NCI-H69 (cell line): ENCODE measurements around the gene SESN1.
"Not testable (repeated sequence)": the region's sequence is repeated elsewhere in the genome, so short reads cannot be mapped to it uniquely, and the experiment has no call there.

ENCODE experiments used
- DNase-seq: peaks from one replicate; lab custom pipeline; 2025; lab: John Stamatoyannopoulos, UW

SESN1 gene

DNA sequence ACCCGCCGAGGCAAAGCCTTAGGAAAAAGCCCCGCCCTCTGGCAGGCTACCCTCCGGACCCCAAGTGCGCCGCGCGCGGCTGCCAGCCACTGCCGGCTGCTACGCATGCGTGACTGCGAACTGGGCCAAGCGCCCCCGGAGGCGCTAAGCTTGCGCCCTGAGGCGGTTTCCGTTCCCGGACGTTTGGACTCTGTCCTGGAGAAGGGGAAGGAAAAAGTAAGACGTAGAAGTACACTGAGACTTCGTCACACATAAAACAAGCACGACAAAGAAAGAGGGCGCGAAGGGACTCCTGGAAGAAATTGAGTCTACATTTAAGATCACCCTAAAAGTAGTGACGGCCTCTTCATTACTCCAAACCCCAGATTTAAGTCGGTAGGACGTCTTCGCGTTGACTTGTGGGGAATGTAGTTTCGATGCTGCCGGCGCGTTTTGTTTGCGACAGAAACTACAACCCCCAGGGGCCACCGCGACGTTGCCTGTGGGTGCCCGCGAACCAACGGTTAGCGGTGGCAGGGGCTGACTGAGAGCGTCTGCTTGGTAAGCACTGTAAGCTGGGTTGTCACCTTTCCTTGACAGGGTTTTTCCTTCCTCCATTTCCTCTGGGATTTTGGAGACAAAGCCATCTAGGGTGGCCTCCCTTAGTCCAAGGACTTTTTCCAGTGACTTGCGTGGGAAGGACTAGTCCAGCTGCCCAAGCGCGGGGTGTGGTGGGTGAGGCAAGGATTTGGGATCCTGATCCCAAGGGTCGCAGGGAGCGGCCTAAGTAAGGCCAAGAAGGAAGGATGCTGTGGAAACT lies 589 bp upstream of the SESN1 start, which contains the start of gene CEP57L1:
CEP57L1 (plus strand) TSS at position 472 of the 799 bp plus-strand sequence. CDS start 49,715 bp downstream, outside the sequence.
- DNase-seq, result peak; percentile 99

- peak; percentile 71 for DNase-seq
Measured at GRCh38 chr6:109093732-109094415, 772 bp downstream of the SESN1 start.

GRCh38 chr6:109092074-109092473 lies 2.6 kb downstream of the SESN1 start:
- no peak for DNase-seq

GRCh38 chr6:109091314-109092024 lies 3.2 kb downstream of the SESN1 start:
- DNase-seq, result peak; percentile 69

- peak; percentile 82 for DNase-seq
Measured at GRCh38 chr6:109088995-109089394, 5.7 kb downstream of the SESN1 start.

- peak; percentile 97 for DNase-seq
Measured at GRCh38 chr6:109087661-109088264, 6.9 kb downstream of the SESN1 start.

GRCh38 chr6:109084146-109084545 lies 10.5 kb downstream of the SESN1 start:
- DNase-seq, result not testable (repeated sequence)

DNA sequence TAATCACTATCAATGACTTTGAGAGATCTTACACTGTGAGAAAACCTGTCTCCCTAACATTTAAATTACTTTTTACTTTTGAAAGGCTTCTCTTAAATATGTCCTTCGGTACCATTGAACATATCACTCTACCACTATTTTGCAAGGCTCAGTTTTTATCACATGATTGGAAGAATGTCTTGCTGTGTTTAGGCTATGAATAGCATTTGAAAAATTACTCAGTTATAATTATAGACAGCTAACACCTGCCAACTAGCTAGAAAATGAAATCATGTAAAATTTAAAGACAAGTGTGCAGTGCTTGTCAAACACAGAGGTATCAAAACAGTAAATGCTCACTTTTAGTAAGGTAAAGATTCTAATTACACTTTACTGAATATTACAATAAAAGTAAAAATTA lies 11.0 kb downstream of the SESN1 start:
- DNase-seq, result peak; percentile 66

DNA sequence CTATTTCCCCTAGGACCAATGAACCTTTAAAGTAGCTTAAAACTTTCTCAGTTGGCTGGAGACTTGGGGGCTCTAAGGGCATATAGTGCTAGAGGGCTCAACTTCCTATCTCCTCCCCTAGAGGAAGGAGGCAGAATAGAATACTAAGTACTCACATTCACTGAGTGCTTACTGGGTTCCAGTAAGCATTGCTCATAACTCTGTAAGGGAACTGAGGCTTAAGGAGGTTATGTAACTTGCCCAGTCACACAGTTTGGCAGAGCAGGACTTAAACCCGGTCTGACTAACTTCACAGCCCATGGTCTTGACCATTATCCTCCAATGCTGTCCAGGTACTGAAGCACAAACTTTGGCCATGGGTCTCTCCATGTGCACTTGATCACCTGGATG lies 12.5 kb downstream of the SESN1 start:
- peak; percentile 45 for DNase-seq

DNA sequence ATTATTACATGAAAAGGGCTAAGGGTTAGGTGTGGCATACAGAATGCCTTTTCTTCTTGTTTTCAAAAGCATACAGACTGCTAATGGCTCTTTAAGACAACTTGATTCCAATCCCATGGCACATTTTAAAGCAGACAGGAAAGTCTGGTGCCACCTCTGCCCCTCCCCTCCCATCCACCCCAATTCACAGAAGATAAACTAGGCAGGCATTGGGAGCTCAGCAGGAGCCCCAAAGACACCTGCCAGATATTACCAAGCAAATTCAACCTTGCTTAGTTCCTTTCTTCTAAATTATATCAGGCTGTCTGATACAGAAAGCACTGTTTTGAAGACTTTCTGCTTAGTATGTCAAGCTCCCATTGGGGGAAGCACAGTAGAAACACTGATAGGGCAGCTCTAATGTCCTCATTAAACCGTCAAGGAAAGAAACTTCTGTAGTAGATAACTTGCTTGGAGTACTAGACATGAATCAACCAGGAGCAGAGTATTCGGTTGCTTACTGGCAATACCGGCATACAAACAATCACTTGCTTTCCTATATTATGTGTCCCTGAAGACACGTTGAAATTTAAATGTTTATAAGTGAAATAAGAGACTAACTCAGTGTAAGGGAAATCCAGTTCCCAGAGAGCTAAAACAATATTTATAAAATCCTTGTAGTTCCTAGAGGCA lies 13.0 kb downstream of the SESN1 start:
- peak; percentile 71 for DNase-seq

DNA sequence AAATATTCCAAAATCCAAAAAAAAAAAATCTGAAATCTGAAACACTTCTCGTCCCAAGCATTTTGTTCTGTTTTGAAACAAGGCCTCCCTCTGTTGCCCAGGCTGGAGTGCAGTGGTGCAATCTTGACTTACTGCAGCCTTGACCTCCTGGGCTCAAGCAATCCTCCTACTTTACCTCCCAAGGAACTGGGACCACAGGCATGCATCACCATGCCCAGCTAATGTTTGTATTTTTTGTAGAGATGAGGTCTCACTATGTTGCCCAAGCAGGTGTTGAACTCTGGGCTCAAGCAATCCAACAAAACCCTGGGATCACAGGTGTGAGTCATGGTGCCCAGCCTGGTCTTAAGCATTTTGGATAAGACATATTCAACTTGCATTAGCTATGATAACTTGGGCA lies 13.6 kb downstream of the SESN1 start:
- DNase-seq, result peak; percentile 37

GRCh38 chr6:109079981-109080380 lies 14.7 kb downstream of the SESN1 start:
- peak; percentile 25 for DNase-seq

DNA sequence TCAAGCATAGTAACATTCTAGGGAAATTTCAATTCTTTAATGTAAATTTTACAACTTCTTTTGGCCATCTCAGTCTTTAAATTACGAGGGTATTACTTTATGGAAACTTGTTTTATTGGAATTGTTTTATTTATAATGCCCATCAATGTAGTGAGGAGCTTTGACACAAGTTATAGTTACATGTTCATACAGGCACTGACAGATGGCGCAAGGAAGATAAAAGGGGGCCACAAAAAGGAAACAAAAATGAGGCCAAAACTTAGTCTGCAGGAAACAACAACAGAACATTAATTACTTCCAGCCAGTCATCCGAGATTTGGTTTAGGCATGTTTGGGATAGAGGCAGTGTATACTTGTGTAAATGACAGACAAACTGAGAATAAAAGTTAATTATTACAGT lies 18.3 kb downstream of the SESN1 start:
- DNase-seq, result peak; percentile 67

GRCh38 chr6:109075934-109076333 lies 18.7 kb downstream of the SESN1 start:
- DNase-seq, result peak; percentile 74

DNA sequence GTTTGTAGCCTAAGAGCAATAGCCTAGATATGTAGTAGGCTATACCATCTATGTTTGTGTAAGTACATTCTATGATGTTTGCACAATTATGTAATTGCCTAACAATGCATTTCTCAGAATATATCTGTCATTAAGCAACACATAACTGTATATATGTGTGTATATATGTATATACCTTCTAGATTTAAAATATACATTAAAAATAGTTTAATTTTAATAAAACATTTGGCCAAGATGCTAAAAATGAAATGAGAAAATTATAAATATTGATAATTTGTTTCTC lies 20.6 kb downstream of the SESN1 start:
- no peak for DNase-seq

GRCh38 chr6:109073344-109074132 lies 21.1 kb downstream of the SESN1 start:
- peak; percentile 91 for DNase-seq

GRCh38 chr6:109071125-109071917 lies 23.3 kb downstream of the SESN1 start:
- DNase-seq, result peak; percentile 41

- no peak for DNase-seq
Measured at GRCh38 chr6:109069746-109070145, 24.9 kb downstream of the SESN1 start.

GRCh38 chr6:109062767-109063352 lies 31.8 kb downstream of the SESN1 start:
- DNase-seq, result no peak

- no peak for DNase-seq
Measured at GRCh38 chr6:109062216-109062615, 32.4 kb downstream of the SESN1 start.
